MM.1S (cell line): ENCODE results near the gene FAM3D.

Source experiments
- DNase-seq: peaks from one replicate; pipeline ENCODE4 v3.0.0-alpha.2; 2015
- H2AFZ ChIP-seq: fragments of 300-600 bp; sonication (generic); 2 replicates; pipeline ENCODE4 v1.6.0; 2016; ENCODE audit warnings: antibody characterized with exemption, low read length
- H3F3A ChIP-seq: fragments of 300-600 bp; sonication (generic); 2 replicates; pipeline ENCODE4 v1.6.1; 2016; ENCODE audit warnings: mild to moderate bottlenecking, antibody characterized with exemption, low read length, moderate library complexity, mixed read lengths; ENCODE audit not compliant: insufficient read depth
- H3K27ac ChIP-seq: fragments of 300-600 bp; sonication (generic); 2 replicates; pipeline ENCODE4 v1.5.1; 2016; ENCODE audit warnings: mild to moderate bottlenecking, low read length
- H3K27me3 ChIP-seq: fragments of 300-600 bp; sonication (generic); replicated peaks from 2 replicates; pipeline ENCODE4 v1.6.0; 2016; ENCODE audit warnings: low read length; ENCODE audit not compliant: insufficient read depth
- H3K36me3 ChIP-seq: fragments of 300-600 bp; sonication (generic); replicated peaks from 2 replicates; pipeline ENCODE4 v1.6.1; 2016; ENCODE audit warnings: mild to moderate bottlenecking, low read length, mixed read lengths; ENCODE audit not compliant: insufficient read depth
- H3K4me1 ChIP-seq: fragments of 300-600 bp; sonication (generic); 2 replicates; pipeline ENCODE4 v1.6.1; 2016; ENCODE audit warnings: low read length, mixed read lengths
- H3K4me2 ChIP-seq: fragments of 300-600 bp; sonication (generic); 2 replicates; pipeline ENCODE4 v1.6.0; 2016; ENCODE audit warnings: low read depth, low read length
- H3K4me3 ChIP-seq: fragments of 300-600 bp; sonication (generic); 2 replicates; pipeline ENCODE4 v1.5.1; 2016; ENCODE audit warnings: low read length, mixed read lengths
- H3K79me2 ChIP-seq: fragments of 300-600 bp; sonication (generic); 2 replicates; pipeline ENCODE4 v1.6.1; 2016; ENCODE audit warnings: mixed run types, low read length, mixed read lengths
- H3K9ac ChIP-seq: fragments of 300-600 bp; sonication (generic); 2 replicates; pipeline ENCODE4 v1.6.1; 2016; ENCODE audit warnings: low read length, mixed read lengths
- H3K9me2 ChIP-seq: fragments of 300-600 bp; sonication (generic); replicated peaks from 2 replicates; pipeline ENCODE4 v1.6.1; 2016; ENCODE audit warnings: mild to moderate bottlenecking, low read length, mixed read lengths; ENCODE audit not compliant: insufficient read depth
- H3K9me3 ChIP-seq: fragments of 300-600 bp; sonication (generic); replicated peaks from 2 replicates; pipeline ENCODE4 v1.6.1; 2016; ENCODE audit warnings: mild to moderate bottlenecking, low read length, mixed read lengths; ENCODE audit not compliant: insufficient read depth
- H4K20me1 ChIP-seq: fragments of 300-600 bp; sonication (generic); 2 replicates; pipeline ENCODE4 v1.6.1; 2016; ENCODE audit warnings: mild to moderate bottlenecking, low read length, moderate library complexity, mixed read lengths; ENCODE audit not compliant: insufficient read depth
- CTCF ChIP-seq: fragments of 300-600 bp; sonication (generic); IDR thresholded peaks from 2 replicates; pipeline ENCODE4 v1.5.1; 2016; ENCODE audit warnings: antibody characterized with exemption, low read length, mixed read lengths
- EZH2 ChIP-seq: fragments of 300-600 bp; sonication (generic); optimal IDR thresholded peaks from 2 replicates; pipeline ENCODE3; 2017; ENCODE audit warnings: low read depth, mild to moderate bottlenecking, antibody characterized with exemption, low read length, mixed read lengths
- EZH2phosphoT487 ChIP-seq: fragments of 300-600 bp; sonication (generic); IDR thresholded peaks from 2 replicates; pipeline ENCODE4 v1.6.1; 2018; ENCODE audit warnings: antibody characterized with exemption, low read length

The FAM3D gene

GRCh38 chr3:58645726-58646125 is 20.8 kb downstream of the FAM3D start:
- Histone ChIP-seq H2AFZ (no peak overlapping the region), H3K27me3 (no peaks in the 10 kb centered on the region), H3K4me1 (0 out of 2 replicates have a peak, but pooled peaks cover 3% of the 10 kb centered on the region), H3K9me3 (no peaks in the 10 kb centered on the region), H4K20me1 (no peaks in the 10 kb centered on the region), H3K79me2 (no peaks in the 10 kb centered on the region), H3K36me3 (no peaks in the 10 kb centered on the region), H3K27ac (no peak overlapping the region), H3K9ac (no peak overlapping the region), H3F3A (no peaks in the 10 kb centered on the region), H3K9me2 (no peaks in the 10 kb centered on the region), H3K4me3 (no peak overlapping the region), H3K4me2 (no peak overlapping the region)
- TF ChIP-seq CTCF (no peak), EZH2phosphoT487 (no peak), EZH2 (no peak)
- no peak for DNase-seq

GRCh38 chr3:58642846-58643245 is 23.7 kb downstream of the FAM3D start:
- no peak overlapping the region for H2AFZ ChIP-seq
- no peak overlapping the region for H3K27ac ChIP-seq
- no peak overlapping the region for H3K4me3 ChIP-seq
- no peaks in the 10 kb centered on the region for H3F3A ChIP-seq
- no peak overlapping the region for H3K9ac ChIP-seq
- DNase-seq: no peak
- no peaks in the 10 kb centered on the region for H3K36me3 ChIP-seq
- no peaks in the 10 kb centered on the region for H3K9me3 ChIP-seq
- H3K4me2 ChIP-seq: no peak overlapping the region
- no peak for TF ChIP-seq CTCF
- TF ChIP-seq EZH2phosphoT487: no peak
- TF ChIP-seq EZH2: no peak
- no peaks in the 10 kb centered on the region for H3K27me3 ChIP-seq
- H3K9me2 ChIP-seq: no peaks in the 10 kb centered on the region
- 0 out of 2 replicates have a peak, but pooled peaks cover 3% of the 10 kb centered on the region for H3K4me1 ChIP-seq
- H3K79me2 ChIP-seq: no peaks in the 10 kb centered on the region
- no peaks in the 10 kb centered on the region for H4K20me1 ChIP-seq

- no peak overlapping the region for H3K9ac ChIP-seq
- H3K9me2 ChIP-seq: no peaks in the 10 kb centered on the region
- H3K27me3 ChIP-seq: no peaks in the 10 kb centered on the region
- H3K4me1 ChIP-seq: 0 out of 2 replicates have a peak, but pooled peaks cover 3% of the 10 kb centered on the region
- H3K4me2 ChIP-seq: peak overlapping the region; percentile 11; the same call in 1 of the 2 replicates
- H3K9me3 ChIP-seq: no peaks in the 10 kb centered on the region
- peak; percentile 62 for DNase-seq
- no peak overlapping the region for H3K27ac ChIP-seq
- no peak overlapping the region for H2AFZ ChIP-seq
- no peaks in the 10 kb centered on the region for H3K36me3 ChIP-seq
- H3K79me2 ChIP-seq: no peaks in the 10 kb centered on the region
- H3F3A ChIP-seq: no peaks in the 10 kb centered on the region
- no peaks in the 10 kb centered on the region for H4K20me1 ChIP-seq
- H3K4me3 ChIP-seq: no peak overlapping the region
- TF ChIP-seq CTCF (peak; percentile 88), EZH2 (no peak), EZH2phosphoT487 (no peak)
These were observed 25.7 kb downstream of the FAM3D start for GRCh38 chr3:58640700-58641372.
